Stimulated activated CD4-positive, alpha-beta T cell treated with anti-CD3 and anti-CD28 coated beads, Interleukin-15, amount 100 ng/mL, for 48 hours (primary cell): ENCODE results near the gene OBP2A.
A peak's percentile ranks its signal among the peaks of the same experiment; 100 is the strongest.
"Not testable (repeated sequence)": the region's sequence is repeated elsewhere in the genome, so short reads cannot be mapped to it uniquely, and the experiment has no call there.

Experiments used
- DNase-seq, 2 donors: peaks; one replicate each; pipeline ENCODE4 v3.0.0-alpha.2; 2020; ENCODE audit warnings: low read depth in 2 of 2

OBP2A gene, protein sequence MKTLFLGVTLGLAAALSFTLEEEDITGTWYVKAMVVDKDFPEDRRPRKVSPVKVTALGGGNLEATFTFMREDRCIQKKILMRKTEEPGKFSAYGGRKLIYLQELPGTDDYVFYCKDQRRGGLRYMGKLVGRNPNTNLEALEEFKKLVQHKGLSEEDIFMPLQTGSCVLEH

DNA sequence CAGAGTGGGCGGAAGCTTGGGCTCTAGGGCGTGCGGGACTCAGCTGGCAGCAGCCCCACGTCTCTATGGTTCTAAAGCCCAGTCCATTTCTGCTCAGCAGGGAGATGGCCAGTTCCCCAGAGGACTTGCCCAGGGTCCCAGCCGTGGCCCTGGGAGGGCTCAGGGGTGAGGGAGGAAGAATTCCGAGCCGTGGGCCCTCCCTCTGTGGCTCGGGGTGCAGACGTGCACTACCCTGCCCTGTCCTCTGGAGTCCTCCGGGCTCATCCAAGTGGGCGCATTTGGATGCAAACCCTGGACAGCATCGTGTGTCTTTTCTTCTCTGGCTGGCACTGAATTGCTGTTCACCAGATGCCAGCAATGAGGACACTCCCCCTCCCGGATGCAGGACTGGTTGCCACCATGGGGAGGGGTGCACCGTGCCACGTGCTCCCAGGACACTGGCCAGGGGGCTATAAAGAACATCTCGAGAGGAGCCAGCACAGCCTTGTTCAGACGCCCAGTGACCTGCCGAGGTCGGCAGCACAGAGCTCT is at the start of gene OBP2A:
Gene OBP2A (plus strand): TSS at position 481 of the 531 bp plus-strand sequence. CDS start 55 bp downstream, outside the sequence.
- DNase-seq: not testable (repeated sequence)

DNA sequence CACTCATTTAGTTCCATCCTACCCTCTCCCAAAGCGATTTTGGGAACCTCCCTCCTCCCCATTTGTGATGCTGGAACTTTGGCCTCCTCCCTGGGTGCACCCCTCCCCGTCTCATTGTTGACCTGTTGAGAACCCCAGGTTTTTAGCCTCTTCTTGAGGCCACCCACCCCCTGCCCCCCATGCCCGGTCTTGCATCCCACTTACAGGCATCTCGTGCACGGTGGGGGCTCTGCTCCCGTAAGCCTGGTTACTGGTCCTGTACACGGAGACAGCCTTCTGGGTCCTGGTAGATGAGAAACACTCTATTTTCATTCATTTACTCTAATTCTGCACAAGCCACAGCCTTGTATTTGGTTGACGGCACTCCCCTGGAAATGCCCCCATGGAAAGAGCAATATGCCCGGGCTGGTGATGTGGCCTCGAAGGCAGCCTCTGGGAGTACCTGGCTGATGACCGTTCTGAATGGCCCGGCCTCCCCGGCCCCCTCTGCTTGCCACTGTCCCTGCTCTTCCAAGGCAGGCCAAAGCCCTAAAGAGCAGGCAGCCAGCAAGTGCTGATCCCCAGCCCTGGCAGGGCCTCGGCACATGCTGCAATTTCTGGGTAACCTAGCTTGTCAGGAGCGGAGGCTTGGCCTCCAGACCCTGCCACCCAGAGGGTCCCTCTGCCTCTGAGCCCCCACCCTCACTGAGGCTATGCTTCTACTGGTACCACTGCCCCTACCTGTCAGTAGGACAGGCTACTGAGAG is 47.4 kb upstream of the OBP2A start:
- no peak for DNase-seq

DNA sequence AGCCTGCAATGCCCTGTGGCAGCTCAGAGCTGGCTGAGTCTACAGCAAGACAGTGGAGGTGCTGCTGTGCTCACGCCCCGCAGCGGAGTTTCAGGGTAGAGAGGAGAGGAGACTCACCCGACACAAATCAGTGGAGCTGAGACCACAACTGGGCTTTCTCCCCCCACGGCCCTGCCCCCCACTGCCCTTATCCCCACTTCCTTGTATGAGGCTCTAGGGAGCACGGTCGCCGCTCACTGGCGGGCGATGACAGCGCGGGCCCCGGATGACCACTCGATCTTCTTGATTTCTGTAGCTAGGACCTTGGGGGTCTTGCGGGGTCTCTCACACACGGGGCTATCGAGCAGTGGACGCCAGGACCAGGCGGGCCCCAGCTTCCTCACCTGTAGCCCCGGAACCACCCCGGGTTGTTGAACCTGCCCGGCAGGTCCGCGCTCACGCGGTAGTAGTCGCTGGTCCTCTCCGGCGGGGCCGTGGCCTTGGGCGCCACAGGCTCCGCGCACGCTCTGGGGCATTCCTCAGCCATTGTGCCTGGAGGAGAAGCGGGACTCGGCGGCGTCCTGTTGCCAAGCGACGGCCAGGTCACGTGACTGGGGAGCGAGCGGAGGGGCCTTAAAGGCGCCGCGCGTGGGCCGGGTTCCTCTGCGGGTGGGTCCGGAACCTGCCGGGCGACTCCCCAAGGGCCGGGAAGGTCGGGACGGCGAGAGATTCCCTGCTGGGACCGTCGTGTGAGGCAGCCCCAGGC is 46.4 kb upstream of the OBP2A start:
- DNase-seq: peak; percentile 67 to 85

DNA sequence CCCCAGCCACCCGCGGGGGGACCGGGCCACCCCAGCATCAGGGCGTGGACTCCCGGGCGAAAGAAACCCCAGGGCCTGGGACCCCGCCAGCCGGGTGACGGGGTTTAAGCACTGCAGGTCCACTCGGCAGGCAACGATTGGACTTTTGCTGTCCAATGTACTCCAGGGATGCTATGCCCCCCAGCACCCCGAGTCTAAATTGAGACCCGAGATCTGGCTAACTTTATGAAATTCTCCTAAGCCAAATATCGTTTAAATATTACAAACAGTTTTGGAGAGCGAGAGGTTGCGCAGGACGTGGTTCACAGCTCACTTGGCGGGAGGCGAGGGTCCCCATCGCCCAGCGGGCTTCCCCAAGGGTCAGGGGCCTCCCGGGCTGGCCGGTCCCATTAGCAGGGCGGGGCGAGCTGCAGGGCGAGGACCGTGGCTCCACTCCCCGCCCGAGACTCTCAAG is 45.8 kb upstream of the OBP2A start:
- no peak for DNase-seq

DNA sequence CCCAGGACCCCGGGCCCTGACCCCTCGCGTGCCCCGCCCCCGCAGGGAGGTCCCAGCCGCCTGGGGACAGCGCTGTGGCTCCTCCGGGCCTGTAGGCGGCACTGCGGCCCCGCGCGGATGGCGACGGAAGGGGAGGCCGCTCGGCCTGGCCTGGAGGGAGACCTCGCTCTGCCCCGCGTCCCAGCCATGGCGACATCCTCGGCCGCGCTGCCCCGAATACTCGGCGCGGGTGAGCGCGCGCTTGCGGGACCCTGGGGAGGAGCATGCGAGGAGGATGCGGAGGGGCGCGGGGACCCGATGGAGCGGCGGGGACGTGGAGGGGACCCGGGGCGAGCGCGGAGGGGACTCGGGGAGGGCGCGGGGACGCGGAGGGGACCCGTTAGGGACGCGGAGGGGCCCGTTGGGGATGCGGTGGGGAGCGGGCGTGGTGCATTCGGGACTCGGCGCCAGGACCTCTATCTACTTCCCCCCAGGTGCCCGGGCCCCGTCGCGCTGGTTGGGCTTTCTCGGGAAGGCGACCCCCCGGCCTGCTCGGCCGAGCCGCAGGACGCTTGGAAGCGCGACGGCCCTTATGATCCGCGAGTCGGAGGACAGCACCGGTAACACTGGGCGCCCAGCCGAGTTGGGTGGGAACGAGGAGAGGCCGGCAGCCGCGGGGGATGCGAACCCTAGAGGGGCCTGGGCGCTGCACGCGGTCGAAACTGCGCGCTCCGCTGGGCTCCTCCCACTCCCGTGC is 45.2 kb upstream of the OBP2A start, which contains the start of gene MRPS2:
Gene MRPS2 (plus strand): TSS at position 158 of the 736 bp plus-strand sequence. CDS start 29 bp downstream, at position 187.
- peak; percentile 66 to 82 for DNase-seq

DNA sequence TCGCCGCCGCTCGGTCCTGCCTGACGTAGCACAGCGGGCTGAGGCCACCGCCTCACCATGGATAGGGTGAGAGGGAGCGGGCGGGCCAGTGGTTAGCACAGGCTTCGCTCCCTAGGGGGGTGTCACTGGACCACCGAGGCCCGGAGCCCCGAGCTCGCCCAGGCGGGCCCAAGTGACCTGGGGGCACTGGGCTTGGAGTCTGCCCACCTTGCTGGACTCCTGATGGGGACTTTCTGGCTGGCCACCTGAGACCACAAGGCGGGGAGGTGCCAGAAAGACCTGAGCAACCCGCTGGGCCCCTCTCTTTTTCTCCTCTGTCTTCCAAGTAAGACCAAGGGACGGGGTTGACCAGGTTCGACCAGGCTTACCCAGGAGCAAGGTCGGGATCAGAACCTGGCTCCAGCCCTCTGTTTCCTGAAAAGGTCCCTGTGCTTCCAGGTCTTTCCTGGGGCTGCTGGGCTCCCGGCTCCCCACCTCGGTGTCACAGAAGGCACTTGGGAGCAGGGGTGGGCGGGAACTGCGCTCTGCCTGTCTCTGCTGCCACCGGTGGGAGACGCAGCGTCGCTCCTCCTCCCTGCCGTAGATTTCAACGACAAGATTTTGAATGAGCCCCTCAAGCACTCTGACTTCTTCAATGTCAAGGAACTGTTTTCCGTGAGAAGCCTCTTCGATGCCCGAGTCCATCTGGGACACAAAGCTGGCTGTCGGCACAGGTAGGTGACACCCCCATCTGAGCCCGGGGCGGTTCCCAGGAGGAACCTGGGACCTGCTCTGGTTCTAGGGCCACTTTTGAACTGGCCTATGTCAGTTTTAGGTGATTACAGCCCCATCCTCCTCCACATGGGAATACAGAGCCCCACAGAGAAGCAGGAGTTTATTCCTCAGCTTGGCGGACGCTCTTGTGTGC is 44.4 kb upstream of the OBP2A start:
- DNase-seq: peak in 1 of 2 donors; percentile 14

DNA sequence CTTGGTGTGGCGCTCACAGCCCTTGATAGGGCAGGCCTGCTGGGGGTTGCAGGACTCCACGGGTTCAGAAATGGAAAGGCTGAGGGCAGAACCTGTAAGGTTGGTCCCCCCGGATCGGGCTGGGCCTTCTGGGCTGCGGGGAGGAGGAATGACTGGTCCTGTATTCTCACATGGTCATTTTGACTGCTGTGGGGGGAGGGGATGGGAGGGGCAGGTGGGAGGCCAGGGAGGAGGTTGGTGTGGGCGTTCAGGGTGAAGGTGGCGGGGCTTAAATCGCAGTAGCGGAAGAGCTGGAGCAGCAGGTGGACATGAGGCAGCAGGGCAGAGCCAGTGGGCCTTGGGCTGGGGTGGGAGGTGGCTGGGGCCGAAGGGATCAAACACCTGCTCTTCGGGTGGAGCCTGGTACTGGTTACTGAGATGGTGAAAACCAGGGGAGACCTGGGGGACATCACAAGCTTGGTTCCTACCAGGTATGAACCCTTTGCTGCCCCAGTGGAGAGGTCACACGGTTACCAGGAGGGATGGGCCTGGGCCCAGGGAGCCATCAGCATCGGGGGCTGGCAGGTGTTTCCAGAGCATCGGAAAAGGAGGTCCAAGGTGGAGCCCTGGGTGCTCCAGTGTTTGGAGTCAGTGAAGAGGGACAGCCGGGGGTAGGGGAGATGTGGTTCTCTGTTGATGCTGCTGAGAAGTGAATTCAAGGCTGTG is 43.6 kb upstream of the OBP2A start:
- no peak for DNase-seq

DNA sequence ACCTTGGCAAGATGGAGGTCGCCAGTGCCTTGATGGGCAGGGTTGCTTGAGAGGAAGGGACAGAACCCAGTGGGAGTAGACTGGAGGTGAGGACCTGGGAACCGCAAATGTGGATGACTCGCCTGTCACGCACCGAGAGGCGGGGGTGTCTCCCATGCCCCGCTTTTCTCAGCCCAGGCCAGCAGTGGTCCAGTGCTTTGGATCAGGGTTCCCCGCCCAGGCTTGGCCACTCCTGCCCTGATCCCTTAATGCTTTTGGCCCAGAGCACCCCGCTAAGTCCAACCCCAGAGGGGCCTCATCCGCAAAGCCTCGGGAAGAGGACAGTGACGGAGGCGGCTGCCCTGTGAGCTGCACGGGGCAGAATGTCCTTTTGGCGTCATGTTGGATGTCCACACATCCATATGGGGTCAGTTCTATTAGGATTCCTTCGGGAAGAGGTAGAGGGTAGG is 43.0 kb upstream of the OBP2A start:
- DNase-seq: no peak

DNA sequence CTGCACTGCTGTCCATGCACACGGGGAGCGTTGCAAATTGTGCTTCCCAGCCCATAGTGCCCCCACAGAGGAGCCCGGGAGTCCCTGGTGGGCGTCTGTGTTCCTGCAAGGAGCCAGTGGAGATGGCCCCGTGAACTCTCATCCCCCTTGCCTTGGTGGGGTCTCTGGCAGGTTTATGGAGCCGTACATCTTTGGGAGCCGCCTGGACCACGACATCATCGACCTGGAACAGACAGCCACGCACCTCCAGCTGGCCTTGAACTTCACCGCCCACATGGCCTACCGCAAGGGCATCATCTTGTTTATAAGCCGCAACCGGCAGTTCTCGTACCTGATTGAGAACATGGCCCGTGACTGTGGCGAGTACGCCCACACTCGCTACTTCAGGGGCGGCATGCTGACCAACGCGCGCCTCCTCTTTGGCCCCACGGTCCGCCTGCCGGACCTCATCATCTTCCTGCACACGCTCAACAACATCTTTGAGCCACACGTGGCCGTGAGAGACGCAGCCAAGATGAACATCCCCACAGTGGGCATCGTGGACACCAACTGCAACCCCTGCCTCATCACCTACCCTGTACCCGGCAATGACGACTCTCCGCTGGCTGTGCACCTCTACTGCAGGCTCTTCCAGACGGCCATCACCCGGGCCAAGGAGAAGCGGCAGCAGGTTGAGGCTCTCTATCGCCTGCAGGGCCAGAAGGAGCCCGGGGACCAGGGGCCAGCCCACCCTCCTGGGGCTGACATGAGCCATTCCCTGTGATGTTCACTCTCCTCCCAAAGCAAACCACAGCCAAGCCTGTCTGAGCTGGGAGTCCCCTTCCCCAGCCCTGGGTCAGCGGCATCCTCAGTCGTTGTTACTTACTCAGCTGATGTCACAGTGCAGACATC is 42.3 kb upstream of the OBP2A start:
- DNase-seq: no peak

DNA sequence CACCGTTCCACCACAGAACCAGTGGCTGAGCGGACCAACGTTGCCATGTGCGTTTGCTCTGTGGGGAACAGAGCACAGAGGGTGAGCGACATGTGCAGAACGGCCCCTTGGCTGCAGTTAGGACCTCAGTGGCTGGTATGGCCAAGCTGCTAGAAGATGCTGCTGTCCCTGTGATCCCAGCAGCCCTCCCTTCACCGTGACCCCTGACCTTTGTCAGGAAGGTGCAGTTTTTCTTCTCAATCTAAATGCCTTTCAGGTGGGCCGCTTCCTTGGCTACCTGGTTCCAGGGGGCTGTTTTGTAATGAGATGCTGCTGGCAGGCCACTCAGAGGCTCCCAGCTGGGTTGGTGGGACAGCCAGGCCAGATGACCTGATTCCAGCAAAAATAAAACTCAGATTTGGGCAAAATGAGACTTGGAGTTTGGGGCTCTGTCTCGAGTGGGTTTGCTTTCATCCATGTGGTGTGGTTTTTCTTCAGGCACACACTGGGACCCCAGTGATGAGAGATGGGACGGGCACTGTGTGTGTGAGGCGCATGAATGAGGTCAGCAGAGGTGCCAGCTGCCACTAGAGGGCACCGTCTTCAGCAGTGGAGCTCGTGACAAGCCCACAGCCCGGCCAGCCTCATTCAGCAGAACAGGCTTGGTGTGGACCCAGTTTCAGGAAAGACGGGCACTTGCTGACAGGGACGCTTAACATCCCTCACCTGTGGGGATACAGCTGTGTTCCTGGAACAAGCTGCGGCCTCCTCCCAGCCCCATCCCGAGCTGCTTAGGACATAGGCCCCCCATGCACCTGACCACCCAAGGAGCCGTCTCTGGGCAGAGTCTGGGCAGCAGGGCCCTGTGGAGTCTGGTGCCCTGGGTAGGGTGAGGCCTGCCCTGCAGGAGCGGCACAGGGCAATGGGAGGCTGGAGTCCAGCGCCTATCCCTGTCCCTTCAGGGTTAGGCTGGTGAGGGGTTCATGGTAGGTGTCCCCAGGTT is 41.4 kb upstream of the OBP2A start:
- peak in 1 of 2 donors; percentile 43 for DNase-seq

DNA sequence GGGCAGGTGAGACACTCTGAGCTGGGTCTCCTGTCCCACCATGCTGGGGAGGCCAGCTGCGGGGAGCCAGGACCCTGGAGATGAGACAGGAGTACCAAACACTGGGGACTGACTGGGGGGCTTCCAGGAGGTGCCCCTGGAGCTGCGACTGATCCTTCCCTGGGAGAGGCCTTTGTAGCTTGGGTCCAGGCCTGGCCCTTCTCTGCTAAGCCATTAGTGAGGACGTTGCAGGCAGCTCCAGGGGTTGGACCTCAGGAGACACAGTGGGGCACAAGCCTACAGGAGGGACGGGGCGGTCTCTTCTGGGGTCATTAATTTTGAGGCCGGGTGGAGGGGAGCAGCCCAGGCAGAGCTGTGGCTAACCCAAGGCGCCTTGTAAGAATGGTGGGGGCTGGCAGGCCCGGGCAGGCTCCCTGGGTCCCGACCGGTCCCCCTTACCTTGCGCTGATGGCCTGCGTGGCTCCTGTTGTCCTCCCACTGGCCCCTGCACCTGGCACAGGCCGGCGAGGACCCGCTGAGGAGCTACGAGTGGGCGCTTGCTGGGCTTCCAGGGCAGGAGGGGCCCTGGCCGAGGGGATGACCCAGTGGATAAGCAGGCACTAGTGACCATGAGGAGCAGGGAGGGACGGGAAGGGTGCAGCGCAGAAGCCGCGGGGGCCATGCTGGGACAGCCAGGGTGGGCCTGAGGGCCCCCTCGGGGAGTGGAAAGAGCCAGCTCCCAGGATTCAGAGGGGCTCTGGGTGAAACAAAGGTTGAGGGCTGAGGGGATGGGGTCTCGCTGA is 40.3 kb upstream of the OBP2A start:
- no peak for DNase-seq

DNA sequence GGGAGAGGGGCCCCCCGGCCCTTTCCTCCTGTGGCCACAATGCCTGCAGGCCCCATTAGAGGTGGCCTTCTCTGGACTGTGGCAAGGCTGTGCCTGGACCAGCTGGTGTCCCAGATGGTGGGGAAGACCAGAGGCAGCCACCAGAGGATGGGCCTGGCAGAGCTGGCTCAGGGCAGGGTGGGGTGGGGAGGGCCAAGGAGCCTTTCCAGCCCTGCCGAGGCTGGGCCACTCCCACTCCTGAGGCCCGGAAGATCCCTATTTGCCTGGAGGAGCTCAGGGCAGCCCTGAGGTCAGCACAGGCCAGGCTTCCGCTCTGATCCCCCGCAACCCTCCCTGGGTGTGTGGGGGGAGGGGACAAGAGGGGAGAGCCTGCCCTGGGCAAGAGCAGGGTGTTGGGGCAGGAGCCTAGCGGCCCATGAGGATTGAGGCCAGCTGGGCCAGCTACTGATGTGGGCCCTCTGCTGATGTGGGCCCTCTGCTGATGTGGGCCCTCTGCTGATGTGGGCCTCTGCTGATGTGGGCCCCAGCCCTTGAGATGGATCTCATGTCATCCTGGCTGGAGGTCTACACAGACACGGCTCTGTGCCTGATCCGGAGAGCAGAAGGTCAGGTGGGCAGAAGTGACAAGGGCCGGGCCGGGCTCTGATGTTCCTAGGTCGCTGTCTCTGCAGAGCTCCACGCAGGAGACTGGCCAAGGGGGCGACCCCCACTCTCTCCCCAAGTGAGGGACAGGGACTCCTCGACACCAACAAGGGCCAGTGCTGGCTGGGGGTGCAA is 39.4 kb upstream of the OBP2A start:
- DNase-seq: no peak

DNA sequence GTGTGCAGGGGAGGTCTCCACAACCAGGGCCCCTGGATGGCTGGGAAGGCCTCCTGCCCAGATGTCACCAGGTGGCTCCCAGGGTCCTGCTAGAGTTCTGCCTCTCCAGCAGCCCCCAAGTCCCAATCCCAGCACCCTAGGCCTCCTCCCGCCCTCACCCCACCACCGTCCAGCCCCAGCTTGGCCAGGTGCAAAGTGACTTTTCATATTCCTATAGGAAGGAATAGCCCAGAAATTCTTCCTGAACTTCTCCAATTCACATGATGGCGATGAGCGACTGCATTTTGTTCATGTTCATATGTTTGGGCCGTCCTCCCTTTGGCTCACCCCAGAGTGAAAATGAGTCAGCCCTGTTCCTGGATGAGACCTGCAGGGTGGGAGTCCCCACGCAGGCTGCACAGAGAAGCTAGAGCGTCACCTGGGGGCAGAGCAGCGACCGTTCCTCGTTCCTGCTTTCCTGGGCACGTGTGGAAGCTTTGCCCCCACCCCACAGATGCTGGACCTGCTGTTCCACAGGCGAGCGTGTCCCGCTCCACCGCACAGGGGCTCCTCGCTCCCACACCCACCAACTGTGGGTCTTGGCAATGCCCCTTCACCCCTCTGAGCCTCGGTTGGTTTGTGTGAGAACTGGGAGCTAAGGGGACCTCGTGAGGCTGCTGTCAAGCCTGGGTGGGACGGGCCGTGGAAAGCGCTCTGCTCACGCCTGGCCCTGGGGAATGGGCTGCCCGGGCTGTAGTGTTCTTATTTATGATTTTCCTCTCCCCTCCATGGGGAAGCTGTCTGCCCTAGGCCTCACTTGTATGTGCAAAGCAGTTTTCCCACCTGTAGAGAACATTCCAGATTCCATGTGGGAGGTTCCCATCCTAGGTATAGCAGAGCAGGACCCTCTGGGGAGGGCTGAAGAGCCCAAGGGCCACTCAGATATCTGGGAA is 38.6 kb upstream of the OBP2A start:
- DNase-seq: no peak

DNA sequence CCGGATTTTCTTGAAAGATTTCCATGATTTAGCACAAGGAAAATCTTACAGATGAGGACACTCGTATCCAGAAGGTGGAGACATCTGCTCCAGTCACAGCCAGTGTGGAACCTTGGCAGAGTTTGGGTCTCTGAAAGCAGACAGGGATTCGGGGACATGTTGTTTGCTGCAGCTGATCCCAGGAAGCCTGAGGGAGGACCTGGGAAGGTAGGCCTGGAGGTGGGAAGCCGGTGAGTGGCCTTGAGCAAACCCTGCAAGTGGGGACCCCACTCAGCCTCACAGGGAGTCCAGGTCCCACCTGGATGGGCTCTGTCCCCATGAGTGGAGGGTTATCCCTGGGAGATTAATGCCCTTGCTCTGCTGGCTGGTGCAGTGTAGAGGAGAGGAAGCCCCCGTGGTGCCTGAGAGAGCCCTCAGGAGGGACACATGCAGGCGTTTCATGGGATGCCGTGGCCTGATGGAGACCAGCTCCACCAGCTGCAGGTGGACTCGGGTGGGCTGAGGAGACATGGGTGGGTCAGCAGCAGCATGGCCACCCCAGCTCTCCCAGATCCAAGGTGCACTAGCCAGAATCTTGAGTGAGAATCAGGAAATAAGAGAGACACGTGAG is 37.6 kb upstream of the OBP2A start:
- DNase-seq: no peak
